ENCODE measurements around the gene HNRNPUL2.

The HNRNPUL2 gene

DNA sequence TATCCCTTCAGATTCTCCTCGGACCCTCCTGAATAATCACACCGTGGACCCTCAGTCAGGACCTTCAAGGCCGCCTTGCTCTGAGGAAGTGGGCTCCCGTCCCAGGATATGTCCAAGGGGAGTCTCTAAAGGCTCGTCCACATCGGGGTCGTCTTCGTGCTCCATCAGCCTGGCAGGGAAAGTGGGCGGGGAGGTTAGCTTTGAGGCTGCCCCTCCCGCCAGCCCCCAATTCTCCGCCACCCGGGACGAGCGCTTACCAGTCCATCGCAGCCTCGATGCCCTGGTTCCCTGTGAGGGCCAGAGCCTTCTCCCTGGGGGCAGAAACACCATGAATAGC lies 48.9 kb downstream of the HNRNPUL2 start:
- Histone ChIP-seq H2BK5ac (ENCODE audit: low read depth, low read length, poor library complexity) (peak overlapping the region; percentile 49), H4K8ac (ENCODE audit: low read depth, low read length) (peak overlapping the region; percentile 98), H2BK12ac (ENCODE audit: low read length) (peak overlapping the region; percentile 46), H3K23ac (ENCODE audit: low read length) (no peak overlapping the region), H3K79me1 (ENCODE audit: low read length) (peaks cover 5% of the 10 kb centered on the region), H3K36me3 (ENCODE audit: control insufficient read depth in 1 of 2, insufficient read depth in 2 of 2, low read length in 2 of 2) (peaks cover 19 to 21% of the 10 kb centered on the region in 2 experiments), H2AFZ (ENCODE audit: insufficient read depth, low read length, poor library complexity) (peak overlapping the region; percentile 75), H3K14ac (ENCODE audit: low read length) (peak overlapping the region; percentile 87), H3K27me3 (ENCODE audit: insufficient read depth, low read length) (no peaks in the 10 kb centered on the region), H3K4me2 (ENCODE audit: low read length) (peak overlapping the region; percentile 92), H3K4me3 (ENCODE audit: low read depth, low read length) (peak overlapping the region; percentile 97), H2AK5ac (ENCODE audit: low read length) (peak overlapping the region; percentile 55), H3K18ac (ENCODE audit: low read length) (peak overlapping the region; percentile 78), H4K91ac (ENCODE audit: low read depth, low read length) (peak overlapping the region; percentile 79), H3K9ac (ENCODE audit: low read length) (peak overlapping the region; percentile 96), H2BK120ac (ENCODE audit: insufficient read depth, low read length, poor library complexity) (peak overlapping the region; percentile 90), H3K27ac (ENCODE audit: low read depth, low read length) (no peak overlapping the region), H3K4ac (ENCODE audit: low read depth, low read length) (peak overlapping the region; percentile 99), H4K12ac (ENCODE audit: low read depth, low read length) (peak overlapping the region; percentile 88), H3K4me1 (ENCODE audit: control insufficient read depth in 1 of 2, insufficient read depth in 2 of 2, low read length in 2 of 2) (peaks cover 0 to 6% of the 10 kb centered on the region in 2 experiments), H3K9me3 (ENCODE audit: insufficient read depth, low read depth, low read length) (peaks cover 3% of the 10 kb centered on the region), H3K79me2 (ENCODE audit: control insufficient read depth, insufficient read depth, low read length, poor library complexity) (peaks cover 6% of the 10 kb centered on the region)
- WGBS (ENCODE audit: extremely low coverage, insufficient coverage, insufficient read length), result no CpG with 5 or more reads among the region's 16 CpGs
- no peak for DNase-seq

DNA sequence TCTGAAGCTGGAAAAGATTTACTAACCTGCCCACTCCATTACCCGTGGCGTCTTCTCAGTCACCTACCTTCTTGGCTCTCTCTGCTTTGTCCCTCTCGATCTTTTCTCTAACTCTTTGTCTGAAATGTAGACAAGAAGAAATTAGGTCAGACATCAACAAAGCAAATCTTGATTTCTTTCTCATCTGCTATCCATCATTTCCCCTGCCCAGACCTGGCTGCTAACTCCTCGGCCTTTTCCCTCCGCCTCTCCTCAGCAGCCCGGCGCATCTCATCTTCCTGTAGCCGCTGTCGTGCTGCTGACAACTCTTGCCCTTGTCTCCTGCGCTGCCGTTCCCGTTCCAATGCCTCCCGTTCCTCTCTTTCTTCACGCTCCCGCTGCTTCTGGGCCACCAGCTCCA lies 49.5 kb downstream of the HNRNPUL2 start:
- Histone ChIP-seq H3K4ac (ENCODE audit: low read depth, low read length) (no peak overlapping the region), H3K79me1 (ENCODE audit: low read length) (peaks cover 6% of the 10 kb centered on the region), H2BK5ac (ENCODE audit: low read depth, low read length, poor library complexity) (no peak overlapping the region), H3K18ac (ENCODE audit: low read length) (no peak overlapping the region), H3K4me1 (ENCODE audit: control insufficient read depth in 1 of 2, insufficient read depth in 2 of 2, low read length in 2 of 2) (peaks cover 3 to 8% of the 10 kb centered on the region in 2 experiments), H4K91ac (ENCODE audit: low read depth, low read length) (no peak overlapping the region), H2AFZ (ENCODE audit: insufficient read depth, low read length, poor library complexity) (no peak overlapping the region), H3K27me3 (ENCODE audit: insufficient read depth, low read length) (no peaks in the 10 kb centered on the region), H2AK5ac (ENCODE audit: low read length) (no peak overlapping the region), H3K4me3 (ENCODE audit: low read depth, low read length) (no peak overlapping the region), H4K12ac (ENCODE audit: low read depth, low read length) (no peak overlapping the region), H3K14ac (ENCODE audit: low read length) (no peak overlapping the region), H3K9ac (ENCODE audit: low read length) (no peak overlapping the region), H3K36me3 (ENCODE audit: control insufficient read depth in 1 of 2, insufficient read depth in 2 of 2, low read length in 2 of 2) (peaks cover 19 to 21% of the 10 kb centered on the region in 2 experiments), H2BK120ac (ENCODE audit: insufficient read depth, low read length, poor library complexity) (no peak overlapping the region), H3K79me2 (ENCODE audit: control insufficient read depth, insufficient read depth, low read length, poor library complexity) (peaks cover 6% of the 10 kb centered on the region), H3K9me3 (ENCODE audit: insufficient read depth, low read depth, low read length) (peaks cover 3% of the 10 kb centered on the region), H4K8ac (ENCODE audit: low read depth, low read length) (no peak overlapping the region), H3K23ac (ENCODE audit: low read length) (no peak overlapping the region), H2BK12ac (ENCODE audit: low read length) (no peak overlapping the region), H3K4me2 (ENCODE audit: low read length) (peak overlapping the region; percentile 92), H3K27ac (ENCODE audit: low read depth, low read length) (no peak overlapping the region)
- no CpG with 5 or more reads among the region's 15 CpGs for WGBS (ENCODE audit: extremely low coverage, insufficient coverage, insufficient read length)
- no peak for DNase-seq

DNA sequence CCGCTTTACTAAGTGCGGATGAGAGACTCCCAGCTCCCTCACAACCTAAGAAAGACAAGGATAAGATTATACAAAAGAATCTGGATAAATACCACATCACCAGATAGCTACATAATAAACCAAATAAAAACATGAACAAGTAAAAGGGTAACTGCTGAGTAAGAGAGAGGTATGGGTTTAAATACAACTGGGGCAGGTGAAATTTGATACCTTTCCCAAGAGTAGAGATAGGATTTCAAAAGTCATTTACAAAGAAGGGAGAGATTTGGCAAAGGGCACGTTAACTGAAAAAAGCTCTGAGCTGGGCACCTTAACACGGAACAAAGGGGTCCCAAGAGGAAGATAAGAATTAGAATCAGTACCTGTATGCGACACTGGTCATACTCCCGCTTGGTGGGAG lies 50.1 kb downstream of the HNRNPUL2 start:
- Histone ChIP-seq H3K9ac (ENCODE audit: low read length) (no peak overlapping the region), H3K9me3 (ENCODE audit: insufficient read depth, low read depth, low read length) (peaks cover 3% of the 10 kb centered on the region), H2AFZ (ENCODE audit: insufficient read depth, low read length, poor library complexity) (no peak overlapping the region), H2BK120ac (ENCODE audit: insufficient read depth, low read length, poor library complexity) (no peak overlapping the region), H4K91ac (ENCODE audit: low read depth, low read length) (no peak overlapping the region), H3K18ac (ENCODE audit: low read length) (no peak overlapping the region), H3K4ac (ENCODE audit: low read depth, low read length) (no peak overlapping the region), H3K4me2 (ENCODE audit: low read length) (no peak overlapping the region), H3K27ac (ENCODE audit: low read depth, low read length) (no peak overlapping the region), H2BK12ac (ENCODE audit: low read length) (no peak overlapping the region), H3K36me3 (ENCODE audit: control insufficient read depth in 1 of 2, insufficient read depth in 2 of 2, low read length in 2 of 2) (peaks cover 19 to 21% of the 10 kb centered on the region in 2 experiments), H3K79me1 (ENCODE audit: low read length) (peaks cover 6% of the 10 kb centered on the region), H4K12ac (ENCODE audit: low read depth, low read length) (no peak overlapping the region), H3K27me3 (ENCODE audit: insufficient read depth, low read length) (no peaks in the 10 kb centered on the region), H3K23ac (ENCODE audit: low read length) (no peak overlapping the region), H3K4me3 (ENCODE audit: low read depth, low read length) (no peak overlapping the region), H3K4me1 (ENCODE audit: control insufficient read depth in 1 of 2, insufficient read depth in 2 of 2, low read length in 2 of 2) (peaks cover 6 to 9% of the 10 kb centered on the region in 2 experiments), H3K79me2 (ENCODE audit: control insufficient read depth, insufficient read depth, low read length, poor library complexity) (peaks cover 6% of the 10 kb centered on the region), H2AK5ac (ENCODE audit: low read length) (no peak overlapping the region), H4K8ac (ENCODE audit: low read depth, low read length) (no peak overlapping the region), H2BK5ac (ENCODE audit: low read depth, low read length, poor library complexity) (no peak overlapping the region), H3K14ac (ENCODE audit: low read length) (no peak overlapping the region)
- DNase-seq, result no peak
- WGBS (ENCODE audit: extremely low coverage, insufficient coverage, insufficient read length), result no CpG with 5 or more reads among the region's 6 CpGs

DNA sequence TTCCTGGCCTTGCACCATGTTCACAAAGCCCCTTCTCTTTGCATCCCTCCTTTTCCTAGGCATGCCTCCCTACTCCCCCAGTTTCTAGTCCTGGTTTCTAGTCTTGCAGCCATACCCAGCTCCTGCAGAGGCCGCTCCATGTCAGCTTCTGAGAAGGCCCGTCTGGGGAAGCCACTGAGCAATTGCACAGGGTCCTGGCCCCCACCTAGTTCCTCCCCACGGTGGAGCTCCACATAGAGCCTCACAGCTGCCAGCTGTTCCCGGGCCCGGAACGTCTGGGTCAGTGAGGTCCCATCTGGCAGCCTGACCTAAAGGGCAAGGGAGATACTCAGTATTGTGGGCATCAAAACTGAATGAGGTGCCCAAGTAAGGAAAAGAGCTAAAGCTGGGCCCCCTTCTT lies 50.6 kb downstream of the HNRNPUL2 start:
- H3K27me3 ChIP-seq (ENCODE audit: insufficient read depth, low read length), result no peaks in the 10 kb centered on the region
- no peak overlapping the region for H4K91ac ChIP-seq (ENCODE audit: low read depth, low read length)
- peaks cover 10% of the 10 kb centered on the region for H3K79me1 ChIP-seq (ENCODE audit: low read length)
- peaks cover 3% of the 10 kb centered on the region for H3K9me3 ChIP-seq (ENCODE audit: insufficient read depth, low read depth, low read length)
- H3K4me3 ChIP-seq (ENCODE audit: low read depth, low read length), result no peak overlapping the region
- no peak overlapping the region for H2BK120ac ChIP-seq (ENCODE audit: insufficient read depth, low read length, poor library complexity)
- H3K18ac ChIP-seq (ENCODE audit: low read length), result no peak overlapping the region
- no peak overlapping the region for H2AK5ac ChIP-seq (ENCODE audit: low read length)
- no peak overlapping the region for H4K12ac ChIP-seq (ENCODE audit: low read depth, low read length)
- H4K8ac ChIP-seq (ENCODE audit: low read depth, low read length), result no peak overlapping the region
- no peak overlapping the region for H3K14ac ChIP-seq (ENCODE audit: low read length)
- WGBS (ENCODE audit: extremely low coverage, insufficient coverage, insufficient read length), result no CpG with 5 or more reads among the region's 6 CpGs
- H2BK5ac ChIP-seq (ENCODE audit: low read depth, low read length, poor library complexity), result no peak overlapping the region
- no peak overlapping the region for H2BK12ac ChIP-seq (ENCODE audit: low read length)
- H3K4me2 ChIP-seq (ENCODE audit: low read length), result no peak overlapping the region
- H2AFZ ChIP-seq (ENCODE audit: insufficient read depth, low read length, poor library complexity), result no peak overlapping the region
- H3K4me1 ChIP-seq (ENCODE audit: control insufficient read depth in 1 of 2, insufficient read depth in 2 of 2, low read length in 2 of 2), result peaks cover 6 to 9% of the 10 kb centered on the region in 2 experiments
- no peak overlapping the region for H3K23ac ChIP-seq (ENCODE audit: low read length)
- DNase-seq, result no peak
- H3K79me2 ChIP-seq (ENCODE audit: control insufficient read depth, insufficient read depth, low read length, poor library complexity), result peaks cover 9% of the 10 kb centered on the region
- H3K27ac ChIP-seq (ENCODE audit: low read depth, low read length), result no peak overlapping the region
- H3K9ac ChIP-seq (ENCODE audit: low read length), result no peak overlapping the region
- H3K36me3 ChIP-seq (ENCODE audit: control insufficient read depth in 1 of 2, insufficient read depth in 2 of 2, low read length in 2 of 2), result peaks cover 19 to 21% of the 10 kb centered on the region in 2 experiments
- peak overlapping the region; percentile 19 for H3K4ac ChIP-seq (ENCODE audit: low read depth, low read length)

All from trophoblast cell (in vitro differentiated cells and primary cell).